Stimulated activated CD4-positive, alpha-beta T cell treated with anti-CD3 and anti-CD28 coated beads, Interleukin-4, amount 100 ng/mL, for 48 hours (primary cell): ENCODE data around the gene WNK1.
"Not testable (repeated sequence)": the region's sequence is repeated elsewhere in the genome, so short reads cannot be mapped to it uniquely, and the experiment has no call there.

Experiments used
- DNase-seq, 2 donors: peaks; one replicate each; pipeline ENCODE4 v3.0.0-alpha.2; 2020; ENCODE audit warnings: low read depth in 2 of 2

The WNK1 gene

DNA sequence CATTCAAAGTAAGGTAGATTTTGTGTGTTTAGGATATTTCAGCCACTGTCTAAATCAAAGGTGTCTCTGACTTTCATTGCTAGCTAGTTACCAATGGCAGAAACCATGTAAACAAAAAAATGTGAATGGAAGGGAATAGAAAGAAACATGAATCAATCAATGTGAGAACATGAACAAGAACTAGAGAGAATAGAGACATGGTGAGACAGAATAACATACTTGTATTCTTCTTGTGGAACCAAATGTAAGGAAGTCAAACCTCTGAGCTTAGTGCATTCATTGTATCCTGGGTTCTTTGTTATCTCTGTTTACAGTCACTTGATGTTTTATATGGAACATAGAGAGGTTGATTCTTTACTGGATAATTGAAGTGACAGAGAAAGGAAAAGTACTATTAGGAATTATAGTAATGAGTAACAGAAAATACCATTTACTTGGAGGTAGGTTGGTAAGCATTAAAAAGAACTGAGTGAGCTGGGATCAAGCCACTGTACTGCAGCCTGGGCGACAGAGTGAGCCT, 2.6 kb upstream of the WNK1 start:
- no peak for DNase-seq

DNA sequence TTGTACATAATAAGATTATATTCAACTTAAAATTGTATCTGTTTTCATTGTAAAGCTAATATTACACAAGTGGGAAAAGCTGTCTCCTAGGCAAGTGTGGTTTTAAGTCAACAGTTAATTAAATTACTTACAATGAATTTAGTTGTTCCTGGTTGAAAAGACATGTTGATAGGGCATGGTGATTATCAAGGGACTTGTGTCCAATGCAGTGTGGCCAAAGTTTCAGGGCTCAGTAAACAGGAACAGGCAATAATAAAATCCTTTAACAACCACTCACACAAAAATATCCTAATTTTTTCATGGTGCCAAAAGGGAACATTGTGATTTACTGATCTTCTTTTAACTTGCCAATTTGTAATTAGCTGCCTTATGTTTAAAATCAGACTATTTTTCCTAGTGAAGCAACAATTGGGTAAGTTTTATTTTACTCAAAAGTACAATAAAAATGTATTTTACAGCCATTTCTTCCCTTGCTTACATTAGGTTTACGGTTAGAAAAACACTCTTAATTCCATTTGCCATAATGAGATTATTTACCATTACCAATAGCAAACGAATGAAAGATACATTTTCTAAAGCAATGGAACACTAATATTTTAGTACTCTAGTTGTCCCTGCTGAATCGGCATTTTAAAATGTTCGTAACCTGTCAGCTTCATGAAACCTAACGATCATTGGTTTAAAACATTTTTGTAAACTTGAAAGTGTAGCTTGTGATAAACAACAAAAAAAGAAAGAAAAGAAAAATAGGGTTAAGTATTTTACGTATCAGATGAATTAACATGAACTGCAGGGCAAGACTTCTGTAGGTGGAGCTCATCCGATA, 1.8 kb upstream of the WNK1 start:
- no peak for DNase-seq

DNA sequence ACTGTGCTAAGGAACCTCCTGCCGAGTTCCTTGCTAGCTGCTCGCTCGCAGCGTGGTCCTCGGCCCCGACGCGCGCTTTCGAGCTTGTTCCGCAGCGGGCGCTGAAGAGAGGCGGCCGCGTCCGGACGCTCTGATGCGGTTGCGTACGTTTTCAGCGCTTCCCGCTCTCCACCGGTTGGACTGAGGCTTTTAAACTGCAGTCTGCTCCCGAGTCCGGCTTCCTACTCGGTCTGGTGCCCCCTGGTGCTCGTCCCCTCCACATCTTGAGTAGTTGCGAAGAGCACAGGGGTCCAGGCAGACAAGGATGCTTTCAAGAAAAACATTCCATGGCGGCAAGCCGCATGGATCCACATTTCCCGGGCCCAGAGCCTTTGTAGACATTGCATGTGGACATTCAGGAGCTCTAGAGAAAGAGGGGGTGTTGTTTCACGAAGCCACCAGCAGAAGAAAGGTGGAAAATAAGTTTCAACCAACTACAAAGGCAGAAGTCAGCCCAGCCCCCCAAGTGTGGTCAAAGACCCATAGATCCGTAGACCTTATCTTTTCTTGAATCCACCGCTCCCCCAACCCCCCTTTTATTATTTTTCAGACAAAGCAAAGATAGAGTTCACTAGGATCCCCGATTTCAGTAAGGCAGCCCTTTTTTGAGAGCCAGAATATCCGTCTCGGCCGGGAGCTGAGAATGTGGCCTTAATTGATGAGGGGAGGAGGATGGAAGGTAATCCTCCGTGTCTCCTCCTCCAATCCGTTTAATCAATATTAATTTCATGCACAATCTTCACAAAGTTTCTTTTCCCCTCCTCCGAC, 984 bp upstream of the WNK1 start:
- DNase-seq: peak; percentile 80 to 83

DNA sequence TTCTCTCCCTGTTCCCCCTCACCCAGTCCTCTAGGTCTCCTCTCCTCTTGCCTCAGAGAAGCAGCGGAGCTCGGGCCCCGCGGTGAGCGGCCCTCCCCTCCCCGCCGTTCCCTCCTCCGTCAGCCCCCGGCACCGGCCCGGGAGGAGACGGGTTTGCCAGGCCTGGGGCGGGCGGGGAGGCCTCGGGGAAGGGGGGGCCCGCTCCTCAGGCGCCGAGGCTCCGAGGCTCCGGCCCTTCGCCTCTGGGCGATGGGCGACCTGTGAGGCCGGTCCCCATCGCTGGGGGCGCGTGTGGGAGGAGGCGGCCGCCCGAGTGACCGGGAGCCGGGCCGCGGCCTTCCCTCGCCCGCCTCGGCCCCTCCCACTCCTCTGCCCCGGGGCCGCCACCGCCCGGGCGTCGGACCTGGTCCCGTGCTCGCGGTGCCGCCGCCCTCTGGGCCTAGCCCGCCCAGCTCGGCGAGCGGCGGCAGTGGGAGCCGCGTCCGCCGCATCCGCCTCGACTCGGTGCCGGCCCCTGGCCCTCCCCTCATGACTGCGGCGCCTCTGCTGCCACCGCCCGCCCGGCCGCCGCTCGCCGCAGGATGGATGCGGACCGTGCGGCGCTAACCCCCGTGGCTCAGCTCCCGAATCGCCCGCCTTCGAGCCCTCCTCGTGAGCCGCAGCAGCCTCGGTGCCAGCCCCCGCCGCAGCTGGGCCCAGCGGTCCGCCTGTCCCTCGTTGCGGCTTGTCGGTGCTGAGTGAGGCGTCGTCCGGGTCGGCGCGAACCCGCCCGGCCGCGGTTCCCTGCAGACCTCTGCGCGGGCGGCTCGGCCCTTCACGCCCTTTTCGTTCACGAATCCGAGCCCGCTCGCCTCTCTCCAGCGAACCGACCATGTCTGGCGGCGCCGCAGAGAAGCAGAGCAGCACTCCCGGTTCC, 574 bp downstream of the WNK1 start:
- DNase-seq: peak; percentile 15 to 22

DNA sequence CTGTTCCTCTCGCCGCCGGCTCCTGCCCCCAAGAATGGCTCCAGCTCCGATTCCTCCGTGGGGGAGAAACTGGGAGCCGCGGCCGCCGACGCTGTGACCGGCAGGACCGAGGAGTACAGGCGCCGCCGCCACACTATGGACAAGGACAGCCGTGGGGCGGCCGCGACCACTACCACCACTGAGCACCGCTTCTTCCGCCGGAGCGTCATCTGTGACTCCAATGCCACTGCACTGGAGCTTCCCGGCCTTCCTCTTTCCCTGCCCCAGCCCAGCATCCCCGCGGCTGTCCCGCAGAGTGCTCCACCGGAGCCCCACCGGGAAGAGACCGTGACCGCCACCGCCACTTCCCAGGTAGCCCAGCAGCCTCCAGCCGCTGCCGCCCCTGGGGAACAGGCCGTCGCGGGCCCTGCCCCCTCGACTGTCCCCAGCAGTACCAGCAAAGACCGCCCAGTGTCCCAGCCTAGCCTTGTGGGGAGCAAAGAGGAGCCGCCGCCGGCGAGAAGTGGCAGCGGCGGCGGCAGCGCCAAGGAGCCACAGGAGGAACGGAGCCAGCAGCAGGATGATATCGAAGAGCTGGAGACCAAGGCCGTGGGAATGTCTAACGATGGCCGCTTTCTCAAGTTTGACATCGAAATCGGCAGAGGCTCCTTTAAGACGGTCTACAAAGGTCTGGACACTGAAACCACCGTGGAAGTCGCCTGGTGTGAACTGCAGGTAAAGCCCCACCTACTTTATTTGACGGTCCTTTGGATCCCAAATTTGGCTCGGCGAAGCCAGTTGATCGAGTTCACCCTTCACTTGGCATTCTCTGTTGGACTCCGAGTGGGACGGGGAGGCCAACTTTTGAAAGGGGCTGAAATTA, 1.5 kb downstream of the WNK1 start:
- peak; percentile 33 to 44 for DNase-seq

DNA sequence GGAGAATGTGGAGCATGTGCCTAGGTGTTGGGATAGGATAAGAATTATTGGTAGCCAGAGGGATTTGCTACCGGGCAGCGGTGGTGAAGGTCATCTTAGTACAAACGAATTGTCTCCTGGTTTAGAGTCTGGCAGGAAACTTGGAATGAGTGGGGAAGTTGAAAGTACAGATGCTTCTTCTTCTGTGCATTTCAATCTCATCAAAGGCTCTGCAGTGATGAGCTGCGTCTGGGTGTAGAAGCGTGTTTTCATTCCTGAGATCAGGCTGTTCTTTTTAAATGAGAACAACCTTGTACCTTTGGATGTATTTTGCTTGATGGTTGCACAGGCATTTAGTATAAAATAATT, 2.1 kb downstream of the WNK1 start:
- DNase-seq: no peak

DNA sequence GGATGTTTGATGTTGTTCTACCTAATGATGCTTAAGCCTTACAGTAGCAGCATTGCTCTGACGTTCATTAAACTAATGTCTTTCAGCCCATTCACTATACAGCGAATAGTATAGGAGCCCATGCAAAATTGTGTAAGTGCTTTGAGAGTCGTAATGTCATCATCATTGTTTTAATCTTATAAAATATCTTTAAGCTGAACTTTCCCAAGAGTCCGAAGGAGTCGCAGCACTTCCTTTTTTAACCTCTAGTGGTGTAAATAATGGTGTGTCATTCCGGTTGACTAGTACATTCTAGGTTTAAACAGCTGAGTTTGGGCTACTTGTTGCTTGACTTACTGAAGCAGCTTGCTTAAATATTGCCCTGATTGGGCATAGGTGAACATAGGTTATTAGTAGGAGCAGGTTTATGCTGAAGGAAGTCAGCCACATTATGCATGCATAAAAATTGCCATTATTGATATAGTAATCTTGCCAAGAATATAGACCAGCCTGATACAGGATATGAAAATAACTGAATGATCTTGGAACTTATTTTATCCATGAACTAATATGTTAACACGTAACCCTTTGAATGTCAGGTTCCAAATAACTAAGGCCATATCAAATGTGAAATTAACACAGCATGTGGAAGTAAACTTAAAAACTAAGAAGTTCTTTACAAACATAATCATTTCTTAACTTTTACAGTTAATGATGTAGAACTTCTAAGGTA, 2.6 kb downstream of the WNK1 start:
- peak in 1 of 2 donors; percentile 9 for DNase-seq

DNA sequence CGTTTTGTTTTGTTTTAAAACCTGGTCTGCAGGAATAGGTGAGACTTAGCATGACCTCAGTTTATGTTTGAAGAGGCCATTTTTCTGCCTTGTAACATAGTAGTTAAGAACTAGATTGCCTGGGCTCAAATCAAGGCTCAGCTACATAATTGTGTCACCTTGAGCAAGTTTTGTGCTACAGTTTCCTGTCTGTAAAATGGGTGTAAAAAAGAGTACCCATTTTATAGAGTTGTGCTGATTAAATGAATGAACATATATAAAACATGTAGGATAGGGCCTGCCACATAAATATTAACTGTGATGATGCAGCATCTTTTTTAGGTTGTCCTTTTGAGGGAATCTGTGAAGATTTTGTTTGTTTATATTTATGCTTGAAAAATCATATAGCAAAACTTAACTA, 7.2 kb downstream of the WNK1 start:
- no peak for DNase-seq

DNA sequence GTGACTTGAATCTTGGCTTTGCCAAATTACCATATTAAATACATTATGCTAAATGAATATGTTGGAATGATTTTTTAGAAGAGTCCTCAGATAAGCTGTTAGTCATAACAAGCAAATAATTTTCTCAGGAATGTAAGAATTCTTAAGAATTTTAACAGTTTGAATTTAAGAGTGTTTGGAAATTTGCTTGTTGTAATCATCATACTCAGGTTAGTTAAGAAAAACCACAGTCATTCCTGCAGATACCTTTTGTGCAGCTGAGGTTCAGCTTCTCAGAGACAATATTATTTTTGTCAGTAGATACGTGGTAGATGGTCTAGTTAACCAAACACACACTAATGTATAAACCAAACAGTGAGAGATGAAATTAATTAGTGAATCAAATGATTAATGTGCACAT, 8.9 kb downstream of the WNK1 start:
- DNase-seq: no peak

DNA sequence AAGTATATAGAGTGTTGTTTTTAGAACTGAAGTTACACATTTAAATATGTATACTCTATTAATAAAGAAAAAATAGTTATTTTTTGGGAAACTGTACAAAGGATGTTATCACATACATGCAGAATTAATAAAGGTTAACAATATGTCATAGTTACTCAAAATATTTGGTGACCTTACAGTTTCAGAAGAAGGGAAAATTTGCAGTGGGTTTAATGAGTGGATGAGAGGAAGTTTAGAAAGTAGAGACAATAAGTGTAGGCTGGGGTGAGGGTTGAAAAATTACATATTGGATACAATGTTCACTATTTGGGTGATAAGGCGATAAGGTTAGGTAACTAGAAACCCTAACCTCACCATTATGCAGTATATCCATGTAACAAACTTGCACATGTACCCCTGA, 13.5 kb downstream of the WNK1 start:
- no peak for DNase-seq

DNA sequence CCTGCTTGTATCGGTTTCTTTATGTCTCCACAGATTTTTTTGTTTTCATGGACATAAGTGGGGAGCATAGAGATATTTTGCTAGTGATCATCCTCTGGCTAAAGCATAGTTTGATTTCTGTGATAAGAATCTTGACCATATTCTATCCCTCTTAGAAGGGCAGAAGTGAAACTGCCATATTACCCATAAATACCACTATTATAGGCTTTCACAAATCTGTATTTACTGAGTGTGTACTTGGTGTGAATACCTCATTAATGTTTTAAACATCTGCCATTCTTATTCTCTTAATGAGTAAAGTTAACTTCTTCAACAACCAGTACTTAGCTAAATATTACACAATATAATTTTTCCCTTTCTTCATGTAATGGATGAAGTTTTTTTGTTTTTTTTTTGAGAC, 16.1 kb downstream of the WNK1 start:
- DNase-seq: no peak

DNA sequence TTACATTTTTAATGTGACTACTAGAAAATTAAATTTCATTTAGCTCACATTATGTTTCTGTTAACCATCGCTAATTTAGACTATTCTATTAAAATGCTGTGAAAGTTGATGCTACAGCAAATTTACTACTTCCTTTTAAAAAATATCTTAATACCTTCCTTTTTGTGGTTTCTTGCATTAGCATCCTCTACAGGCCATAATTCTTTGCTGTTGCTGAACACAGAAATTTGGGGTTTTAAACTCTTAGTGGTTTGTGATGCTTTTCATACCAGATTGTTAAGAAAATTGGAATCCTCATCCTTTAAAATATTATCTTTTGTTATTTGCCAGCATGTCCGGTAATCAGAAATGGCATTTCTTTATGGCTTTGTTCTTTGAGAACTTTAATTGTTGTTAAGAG, 18.1 kb downstream of the WNK1 start:
- DNase-seq: no peak

DNA sequence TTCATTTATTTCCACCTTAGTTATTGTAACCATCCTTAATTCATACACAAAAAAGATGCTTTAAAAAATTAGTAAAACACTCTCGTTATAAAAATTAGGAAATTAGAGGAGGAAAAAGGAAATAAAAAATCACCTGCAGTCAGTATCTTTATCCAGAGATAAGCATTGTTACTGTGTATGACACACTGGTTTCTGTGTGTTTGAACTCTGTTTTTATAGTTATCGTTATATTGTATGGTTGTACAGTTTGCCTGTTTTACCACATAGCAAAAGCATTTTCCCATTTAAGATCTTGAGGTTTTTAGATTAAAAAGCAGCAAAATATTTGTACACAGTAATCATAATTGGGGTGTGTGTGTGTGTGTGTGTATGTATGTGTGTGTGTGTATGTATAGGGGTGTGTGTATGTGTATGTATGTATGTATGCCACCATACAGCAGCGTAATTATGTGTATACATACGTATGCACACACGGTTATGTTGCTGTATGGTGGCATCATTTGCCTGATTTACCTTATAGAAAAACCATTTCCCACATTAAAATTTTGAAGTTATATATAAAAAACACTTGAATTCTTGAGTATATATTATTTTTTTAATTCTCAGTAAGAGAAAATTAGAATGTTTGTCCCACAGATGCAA, 19.8 kb downstream of the WNK1 start:
- no peak for DNase-seq

DNA sequence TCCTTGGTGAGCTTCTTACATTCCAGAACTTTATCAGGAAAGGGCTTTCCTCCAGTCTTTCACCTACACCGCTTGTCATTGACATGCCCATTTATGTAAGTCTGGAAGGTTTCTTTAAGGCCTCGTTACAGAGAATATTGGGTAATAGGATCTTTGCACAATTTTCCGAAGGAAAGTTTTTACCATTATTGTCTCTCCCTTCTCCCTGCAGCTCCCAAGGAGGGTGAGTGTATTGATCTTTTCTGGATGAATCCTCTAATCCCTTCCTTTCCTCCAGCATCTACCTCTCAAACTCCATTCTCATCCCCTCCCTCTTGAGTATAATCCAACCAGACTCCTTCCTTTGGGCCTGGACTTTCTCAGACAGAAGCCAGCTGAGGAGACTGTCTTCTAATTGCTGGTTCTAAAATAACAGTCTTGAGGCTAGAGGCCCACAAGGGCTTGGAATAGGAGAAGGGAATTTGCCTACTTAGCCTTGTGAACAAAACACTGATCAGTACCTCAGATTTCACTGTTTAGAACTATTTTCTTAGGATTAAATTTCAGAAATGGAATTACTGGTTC, 21.8 kb downstream of the WNK1 start:
- DNase-seq: no peak

DNA sequence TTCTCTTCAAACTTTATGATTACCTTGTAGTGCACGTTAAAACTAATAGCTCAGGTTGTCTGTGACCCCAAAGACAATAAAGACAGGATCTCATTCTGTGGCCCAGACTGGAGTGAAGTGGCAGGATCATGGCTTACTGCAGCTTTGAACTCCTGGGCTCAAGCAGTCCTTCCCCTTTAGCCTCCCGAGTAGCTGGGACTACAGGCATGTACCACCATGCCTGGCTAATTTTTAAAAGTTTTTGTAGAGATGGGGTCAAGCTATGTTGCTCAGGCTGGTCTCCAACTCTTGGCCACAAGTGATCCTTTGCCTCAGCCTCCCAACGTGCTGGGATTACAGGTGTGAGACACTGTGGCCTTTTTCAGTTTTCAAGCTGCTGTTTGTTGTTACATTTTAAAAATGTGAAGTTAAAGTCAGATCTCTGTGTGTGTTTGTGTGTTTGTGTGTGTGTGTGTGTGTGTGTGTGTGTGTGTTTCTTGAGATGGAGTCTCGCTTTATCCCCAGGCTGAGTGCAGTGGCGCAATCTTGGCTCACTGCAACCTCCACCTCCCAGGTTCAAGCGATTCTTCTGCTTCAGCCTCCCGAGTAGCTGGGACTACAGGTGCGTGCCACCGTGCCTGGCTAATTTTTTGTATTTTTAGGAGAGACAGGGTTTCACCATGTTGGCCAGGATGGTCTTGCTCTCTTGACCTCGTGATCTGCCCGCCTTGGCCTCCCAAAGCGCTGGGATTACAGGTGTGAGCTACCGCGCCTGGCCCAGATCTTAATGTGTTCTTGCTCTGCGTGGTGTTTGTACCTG, 23.8 kb downstream of the WNK1 start:
- not testable (repeated sequence) for DNase-seq

DNA sequence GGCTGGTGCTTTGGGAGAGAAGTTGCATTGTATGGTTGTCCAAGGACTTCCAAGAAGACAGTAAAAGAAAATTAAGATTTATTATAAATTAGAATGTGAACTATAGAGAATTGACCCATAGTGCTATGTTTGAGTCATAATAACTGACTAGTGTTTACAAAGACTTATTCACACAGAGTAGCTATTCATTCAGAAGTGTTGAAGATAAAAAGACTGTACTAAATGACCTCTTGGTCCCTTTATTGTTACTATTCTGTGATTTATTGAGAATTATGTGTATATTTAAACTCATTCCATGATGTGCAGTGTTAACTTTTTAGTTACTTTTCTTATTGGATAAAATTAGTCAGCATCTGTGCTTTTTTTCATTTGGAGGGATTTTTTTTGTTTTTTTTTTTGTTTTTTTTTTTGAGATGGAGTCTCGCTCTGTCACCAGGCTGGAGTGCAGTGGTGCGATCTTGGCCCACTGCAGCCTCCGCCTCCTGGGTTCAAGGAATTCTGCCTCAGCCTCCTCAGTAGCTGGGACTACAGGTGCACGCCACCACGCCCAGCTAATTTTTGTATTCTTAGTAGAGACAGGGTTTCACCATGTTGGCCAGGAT, 24.5 kb downstream of the WNK1 start:
- not testable (repeated sequence) for DNase-seq

DNA sequence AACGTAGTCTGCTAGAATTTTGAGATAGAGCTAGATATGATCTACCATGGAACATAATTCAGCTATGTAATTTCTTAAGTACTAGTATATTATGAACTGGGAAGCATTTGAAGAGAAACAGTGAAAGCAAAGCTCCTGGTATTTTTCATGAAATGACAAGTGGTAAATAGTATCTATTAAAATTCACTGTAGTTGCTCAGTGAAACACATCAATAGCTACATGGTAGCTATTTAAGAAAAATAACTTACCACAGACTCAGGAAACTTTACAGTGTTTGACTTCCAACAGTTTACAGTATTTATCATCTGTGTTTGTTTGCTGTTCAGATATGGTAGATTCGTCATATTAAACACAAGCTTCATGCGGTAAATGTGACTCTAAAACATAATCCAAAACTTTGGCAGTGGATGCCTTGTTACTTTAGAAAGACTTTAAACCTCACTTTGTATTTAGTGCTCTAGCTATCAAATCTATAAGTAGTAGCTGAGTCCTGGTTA, 25.2 kb downstream of the WNK1 start:
- DNase-seq: no peak

DNA sequence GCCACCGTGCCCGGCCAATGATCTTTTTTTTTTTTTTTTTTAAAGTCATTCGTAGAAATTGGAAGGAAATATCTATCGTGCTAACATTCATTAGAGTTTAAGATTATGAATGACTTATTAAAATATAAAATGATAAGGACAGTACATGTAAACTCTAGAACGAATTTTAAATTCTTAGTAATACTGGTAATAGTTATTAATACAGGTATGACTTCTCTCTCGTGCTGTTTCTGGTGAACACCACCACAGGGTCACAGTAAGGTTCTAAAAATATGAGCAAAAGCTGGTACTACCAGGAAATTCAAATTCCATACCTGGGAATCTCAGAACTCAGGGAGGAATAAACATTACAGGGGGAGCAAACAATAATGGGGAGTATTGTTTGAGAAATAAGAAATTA, 26.2 kb downstream of the WNK1 start:
- no peak for DNase-seq
